Measurements from ENCODE around the gene LGR4.

- TF ChIP-seq ATF3 (IDR thresholded peaks at IDR 0.05) (no peak), SP1 (IDR thresholded peaks at IDR 0.05; ENCODE audit: low read depth) (no peak), CTCF (IDR thresholded peaks at IDR 0.05 in 2 of 3, conservative IDR thresholded peaks at IDR 0.05 in 1 of 3; ENCODE audit: borderline replicate concordance in 1 of 3, insufficient read depth in 1 of 3, low read depth in 2 of 3, low read length in 2 of 3) (no peak), SRF (IDR thresholded peaks at IDR 0.05; ENCODE audit: low read depth) (no peak), POLR2A (IDR thresholded peaks at IDR 0.05; ENCODE audit: borderline replicate concordance, extremely low read depth, insufficient read depth, insufficient read length) (no peak), TCF7L2 (IDR thresholded peaks at IDR 0.05; ENCODE audit: borderline replicate concordance, extremely low read depth, insufficient read depth, insufficient read length) (no peak), ZBTB33 (IDR thresholded peaks at IDR 0.05; ENCODE audit: extremely low read depth, insufficient replicate concordance, low read length) (no peak)
These were observed 7.0 kb downstream of the LGR4 start for GRCh38 chr11:27465629-27466028.
